Calu3 (cell line): Measurements from ENCODE around the gene FHAD1. TPM values are rescaled to one million over a fixed set of nuclear protein-coding genes. Genes with fewer than 3 reads are reported as not detected.
"Not testable (repeated sequence)": the region's sequence is repeated elsewhere in the genome, so short reads cannot be mapped to it uniquely, and the experiment has no call there.

ENCODE experiments used
- BruUV-seq: library from RNA; stranded (reverse); fragments of 400-500 nt; replicated peaks from 2 replicates; lab custom pipeline; 2021; lab: Mats Ljungman, UMichigan
- CTCF ChIA-PET: fragments of 300-600 bp; sonication (Branson Sonifier 250); formaldehyde crosslinking; loops from one replicate; lab custom pipeline; 2022; ENCODE audit warnings: antibody characterized with exemption; lab: Charles Lee
- DNase-seq: peaks from one replicate; pipeline ENCODE4 v3.0.0; 2022
- H3K27ac Mint-ChIP-seq: one replicate; pipeline ENCODE4 v1.8.0; 2022; ENCODE audit warnings: mixed read lengths; ENCODE audit not compliant: unreplicated experiment
- H3K27me3 Mint-ChIP-seq: one replicate; pipeline ENCODE4 v1.8.0; 2022; ENCODE audit warnings: mixed read lengths; ENCODE audit not compliant: unreplicated experiment
- H3K36me3 Mint-ChIP-seq: one replicate; pipeline ENCODE4 v1.8.0; 2022; ENCODE audit warnings: mild to moderate bottlenecking, moderate library complexity, mixed read lengths; ENCODE audit not compliant: insufficient read depth, unreplicated experiment
- H3K4me1 Mint-ChIP-seq: one replicate; pipeline ENCODE4 v1.8.0; 2022; ENCODE audit warnings: mild to moderate bottlenecking, low read depth, mixed read lengths; ENCODE audit not compliant: unreplicated experiment
- H3K4me3 Mint-ChIP-seq: one replicate; pipeline ENCODE4 v1.8.0; 2022; ENCODE audit warnings: mild to moderate bottlenecking, low read depth, moderate library complexity, mixed read lengths; ENCODE audit not compliant: unreplicated experiment
- H3K9me3 Mint-ChIP-seq: one replicate; pipeline ENCODE4 v1.8.0; 2022; ENCODE audit warnings: low read depth, mixed read lengths; ENCODE audit not compliant: unreplicated experiment
- CTCF ChIP-seq: fragments of 200-600 bp; IDR thresholded peaks from one replicate; pipeline ENCODE4 v1.8.0; 2022; ENCODE audit warnings: antibody characterized with exemption; ENCODE audit not compliant: unreplicated experiment
- intact Hi-C: fragments of 100-400 bp; cut with micrococcal nuclease; formaldehyde crosslinking; loops from one replicate; pipeline ENCODE4 v1.10.0; 2022; ENCODE audit not compliant: unreplicated experiment
- total RNA-seq: library from RNA; stranded (reverse); gene quantifications from 2 replicates; pipeline ENCODE4 v1.2.3, GENCODE V29; 2022

FHAD1 gene
- total RNA-seq, 1 experiment from 2014 or later: 2.7 TPM

DNA sequence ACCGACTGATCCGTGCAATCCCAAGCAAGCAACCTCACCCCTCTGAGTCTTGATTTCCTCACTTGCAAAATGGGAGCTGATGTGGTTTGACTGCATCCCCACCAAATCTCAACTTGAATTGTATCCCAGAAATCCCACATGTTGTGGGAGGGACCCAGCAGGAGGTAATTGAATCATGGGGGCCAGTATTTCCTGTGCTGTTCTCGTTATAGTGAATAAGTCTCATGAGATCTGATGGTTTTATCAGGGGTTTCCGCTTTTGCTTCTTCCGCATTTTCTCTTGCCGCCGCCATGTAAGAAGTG, 58.4 kb downstream of the FHAD1 start:
- intact Hi-C loops: no loop called here
- no peak for TF ChIP-seq CTCF
- Mint-ChIP-seq H3K4me1 (no peaks in the 10 kb centered on the region), H3K9me3 (no peaks in the 10 kb centered on the region), H3K36me3 (no peaks in the 10 kb centered on the region), H3K27me3 (peaks cover 11% of the 10 kb centered on the region), H3K27ac (no peak overlapping the region), H3K4me3 (no peak overlapping the region)
- BruUV-seq: no TSS peak
- CTCF ChIA-PET: interaction anchor here (1.3 to 1.6 kb wide), 2 partner anchors 177 to 268 kb away, joined by 3 to 8 read pairs; no protein-coding TSS in a partner anchor
- no peak for DNase-seq

DNA sequence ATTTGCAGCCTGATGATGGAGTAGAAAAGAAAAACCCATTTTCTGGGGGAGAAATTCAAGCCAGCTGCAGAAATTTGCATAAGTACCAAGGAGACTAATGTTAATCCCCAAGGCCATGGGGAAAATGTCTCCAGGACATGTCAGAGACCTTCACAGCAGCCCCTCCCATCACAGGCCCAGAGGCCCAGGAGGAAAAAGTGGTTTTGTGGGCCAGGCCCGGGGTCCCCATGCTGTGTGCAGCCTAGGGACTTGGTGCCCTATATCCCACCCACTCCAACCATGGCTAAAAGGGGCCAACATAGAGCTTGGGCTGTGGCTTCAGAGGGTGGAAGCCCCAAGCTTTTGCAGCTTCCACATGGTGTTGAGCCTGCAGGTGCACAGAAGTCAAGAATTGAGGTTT, 59.3 kb downstream of the FHAD1 start:
- CTCF ChIA-PET, H3K4me1 Mint-ChIP-seq, H3K4me3 Mint-ChIP-seq, BruUV-seq, H3K27ac Mint-ChIP-seq, H3K9me3 Mint-ChIP-seq, DNase-seq, intact Hi-C loops, H3K36me3 Mint-ChIP-seq: not testable (repeated sequence)
- H3K27me3 Mint-ChIP-seq: peaks cover 11% of the 10 kb centered on the region

DNA sequence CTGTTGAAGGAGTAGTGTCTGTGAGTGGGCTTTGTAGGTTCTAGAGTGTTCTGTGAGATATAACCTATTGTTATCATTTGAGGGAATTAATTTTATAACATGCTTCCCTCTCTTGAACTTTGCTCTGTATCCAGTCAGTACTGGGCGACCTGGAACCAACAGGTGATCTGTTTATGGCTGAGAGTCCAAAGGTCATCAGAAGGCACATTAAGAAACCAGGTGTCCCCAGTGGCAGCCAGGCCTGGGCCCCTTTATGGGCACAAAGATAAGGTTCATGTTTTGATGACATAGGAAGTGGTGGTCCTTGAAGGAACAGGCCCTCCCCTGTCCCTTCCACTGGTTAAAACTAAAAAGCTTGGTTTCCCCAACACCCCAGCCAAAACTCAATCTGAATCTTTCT, 61.1 kb downstream of the FHAD1 start:
- intact Hi-C loops: no loop called here
- Mint-ChIP-seq H3K4me3 (no peak overlapping the region), H3K4me1 (no peaks in the 10 kb centered on the region), H3K27me3 (peaks cover 11% of the 10 kb centered on the region), H3K36me3 (no peaks in the 10 kb centered on the region), H3K9me3 (no peaks in the 10 kb centered on the region), H3K27ac (no peak overlapping the region)
- CTCF ChIA-PET: no interaction called here
- BruUV-seq: no TSS peak
- no peak for DNase-seq
- TF ChIP-seq CTCF: no peak

DNA sequence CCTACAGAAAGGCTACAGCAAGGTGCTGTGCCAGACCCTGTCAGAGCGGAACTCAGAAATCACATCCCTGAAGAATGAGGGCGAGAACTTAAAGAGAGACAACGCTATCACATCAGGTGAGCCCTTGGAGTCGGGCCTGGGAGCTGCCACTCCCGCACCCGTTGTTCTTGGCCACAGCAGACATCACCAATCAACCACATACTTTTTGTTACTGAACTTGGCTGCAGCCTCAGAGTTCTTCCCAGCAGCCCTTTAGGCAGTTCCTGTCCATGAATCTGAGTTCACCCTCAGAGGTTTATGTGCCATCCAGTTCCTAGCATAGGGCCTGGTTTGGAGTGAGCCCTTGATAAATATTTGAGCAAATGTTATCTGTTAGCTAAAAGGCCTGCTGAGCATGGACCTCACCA, 61.6 kb downstream of the FHAD1 start:
- no peak overlapping the region for H3K27ac Mint-ChIP-seq
- CTCF ChIA-PET: no interaction called here

More for the DNA sequence above, 61.6 kb downstream of the FHAD1 start:
- TF ChIP-seq CTCF: no peak
- no TSS peak for BruUV-seq
- Mint-ChIP-seq H3K36me3 (no peaks in the 10 kb centered on the region), H3K4me3 (no peak overlapping the region), H3K4me1 (no peaks in the 10 kb centered on the region), H3K27me3 (peaks cover 11% of the 10 kb centered on the region), H3K9me3 (no peaks in the 10 kb centered on the region)
- no peak for DNase-seq
- intact Hi-C loops: no loop called here
